Measurements from ENCODE around the gene DOCK2. TPM values are rescaled to one million over a fixed set of nuclear protein-coding genes. Genes with fewer than 3 reads are reported as not detected.

DOCK2 gene
- total and polyA plus RNA-seq, 2 donors: 34.6 to 99.4 TPM

DNA sequence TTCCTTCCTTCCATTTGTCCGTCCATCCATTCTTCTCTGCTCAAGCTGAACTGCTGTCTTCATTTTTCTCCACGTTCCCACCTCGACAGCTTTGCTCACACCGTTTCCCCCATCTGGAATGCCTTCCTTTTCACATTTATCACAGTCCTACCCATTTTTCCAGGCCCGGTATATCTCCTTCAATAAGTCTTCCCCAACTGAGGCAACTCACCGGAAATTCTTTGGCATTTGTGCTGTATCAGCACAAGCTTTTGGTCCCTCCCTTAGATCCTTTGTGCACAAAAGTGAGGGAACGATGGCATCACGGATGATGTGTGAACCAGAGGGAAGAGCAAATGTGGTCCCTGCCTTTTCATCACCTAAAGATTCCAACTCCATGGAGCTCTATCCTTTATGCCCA is 388.8 kb downstream of the DOCK2 start:
- H3K9me3 ChIP-seq (ENCODE audit: control insufficient read depth in 2 of 2, insufficient read depth in 1 of 2, low read length in 1 of 2): no peaks in the 10 kb centered on the region
- DNase-seq (ENCODE audit: low read depth in 6 of 9, low spot score in 9 of 9): no peak
- no peaks in the 10 kb centered on the region for H3K27me3 ChIP-seq (ENCODE audit: control insufficient read depth in 2 of 2, insufficient read depth in 1 of 2, low read length in 1 of 2)
- H3K27ac ChIP-seq (ENCODE audit: low read depth in 1 of 2, low read length in 1 of 2): no peak overlapping the region
- WGBS: 98% methylated on average over 8 of the region's 8 CpGs
- H3K4me1 ChIP-seq (ENCODE audit: control insufficient read depth in 2 of 2, insufficient read depth in 2 of 2, low read length in 2 of 2): peaks cover 0 to 2% of the 10 kb centered on the region in 2 donors
- H3K36me3 ChIP-seq (ENCODE audit: control insufficient read depth in 2 of 2, insufficient read depth in 2 of 2, low read length in 1 of 2): peaks cover 62 to 65% of the 10 kb centered on the region in 2 donors
- H3K4me3 ChIP-seq (ENCODE audit: low read length in 2 of 2): no peak overlapping the region

DNA sequence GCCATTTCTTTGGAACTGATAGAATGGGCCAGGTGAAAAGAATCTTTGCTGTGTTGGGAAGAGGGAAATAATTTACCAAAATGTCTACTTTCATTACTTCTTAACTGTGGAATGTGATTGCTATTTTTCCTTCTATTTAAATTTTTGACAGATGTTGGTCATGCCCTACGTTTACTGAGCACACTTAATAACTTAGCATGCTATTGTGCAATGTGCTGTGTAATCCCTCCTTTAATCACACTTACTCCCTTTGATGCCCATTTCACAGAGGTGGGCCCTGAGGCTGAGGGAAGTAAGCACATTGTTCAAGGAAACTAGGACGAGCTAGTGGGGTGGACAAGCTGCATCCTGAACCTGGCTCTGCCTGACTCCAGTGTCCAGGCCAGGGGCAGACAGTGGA is 391.0 kb downstream of the DOCK2 start:
- WGBS: 96% methylated on average over 2 of the region's 2 CpGs
- H3K4me1 ChIP-seq (ENCODE audit: control insufficient read depth in 2 of 2, insufficient read depth in 2 of 2, low read length in 2 of 2): no peaks in the 10 kb centered on the region
- H3K27me3 ChIP-seq (ENCODE audit: control insufficient read depth in 2 of 2, insufficient read depth in 1 of 2, low read length in 1 of 2): no peaks in the 10 kb centered on the region
- no peak overlapping the region for H3K27ac ChIP-seq (ENCODE audit: low read depth in 1 of 2, low read length in 1 of 2)
- H3K36me3 ChIP-seq (ENCODE audit: control insufficient read depth in 2 of 2, insufficient read depth in 2 of 2, low read length in 1 of 2): peaks cover 50 to 57% of the 10 kb centered on the region in 2 donors
- no peak overlapping the region for H3K4me3 ChIP-seq (ENCODE audit: low read length in 2 of 2)
- no peak for DNase-seq (ENCODE audit: low read depth in 6 of 9, low spot score in 9 of 9)
- no peaks in the 10 kb centered on the region for H3K9me3 ChIP-seq (ENCODE audit: control insufficient read depth in 2 of 2, insufficient read depth in 1 of 2, low read length in 1 of 2)

GRCh38 chr5:170034231-170034630 is 397.2 kb downstream of the DOCK2 start:
- H3K27ac ChIP-seq (ENCODE audit: low read depth in 1 of 2, low read length in 1 of 2): no peak overlapping the region
- peaks cover 33 to 65% of the 10 kb centered on the region in 2 donors for H3K36me3 ChIP-seq (ENCODE audit: control insufficient read depth in 2 of 2, insufficient read depth in 2 of 2, low read length in 1 of 2)
- no peaks in the 10 kb centered on the region for H3K9me3 ChIP-seq (ENCODE audit: control insufficient read depth in 2 of 2, insufficient read depth in 1 of 2, low read length in 1 of 2)
- no peak for DNase-seq (ENCODE audit: low read depth in 6 of 9, low spot score in 9 of 9)
- no peak overlapping the region for H3K4me3 ChIP-seq (ENCODE audit: low read length in 2 of 2)
- 87% methylated on average over 10 of the region's 10 CpGs for WGBS
- no peaks in the 10 kb centered on the region for H3K4me1 ChIP-seq (ENCODE audit: control insufficient read depth in 2 of 2, insufficient read depth in 2 of 2, low read length in 2 of 2)
- H3K27me3 ChIP-seq (ENCODE audit: control insufficient read depth in 2 of 2, insufficient read depth in 1 of 2, low read length in 1 of 2): no peaks in the 10 kb centered on the region

DNA sequence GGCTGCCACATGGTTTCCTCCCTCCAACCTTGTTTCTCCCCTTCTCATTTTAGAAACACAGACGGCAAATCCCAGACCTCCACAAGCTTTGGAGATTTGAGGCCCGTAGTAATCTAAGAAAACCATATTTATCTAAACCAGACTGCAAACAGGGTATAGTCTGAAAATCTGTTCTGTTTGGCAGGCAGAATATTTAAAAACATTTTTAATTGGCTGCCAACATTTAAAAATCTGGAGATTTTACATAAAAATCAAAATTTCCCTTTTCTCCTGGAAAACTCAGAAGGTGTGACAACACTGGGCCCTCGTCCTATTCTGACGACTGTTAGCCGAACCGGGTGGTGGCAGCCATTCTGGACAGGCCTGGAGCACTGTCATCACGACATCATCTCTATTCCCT is 401.2 kb downstream of the DOCK2 start:
- H3K27ac ChIP-seq (ENCODE audit: low read depth in 1 of 2, low read length in 1 of 2): no peak overlapping the region
- H3K4me3 ChIP-seq (ENCODE audit: low read length in 2 of 2): no peak overlapping the region
- no peaks in the 10 kb centered on the region for H3K4me1 ChIP-seq (ENCODE audit: control insufficient read depth in 2 of 2, insufficient read depth in 2 of 2, low read length in 2 of 2)
- 98% methylated on average over 7 of the region's 7 CpGs for WGBS
- DNase-seq (ENCODE audit: low read depth in 6 of 9, low spot score in 9 of 9): no peak
- no peaks in the 10 kb centered on the region for H3K9me3 ChIP-seq (ENCODE audit: control insufficient read depth in 2 of 2, insufficient read depth in 1 of 2, low read length in 1 of 2)
- H3K36me3 ChIP-seq (ENCODE audit: control insufficient read depth in 2 of 2, insufficient read depth in 2 of 2, low read length in 1 of 2): peaks cover 50 to 83% of the 10 kb centered on the region in 2 donors
- no peaks in the 10 kb centered on the region for H3K27me3 ChIP-seq (ENCODE audit: control insufficient read depth in 2 of 2, insufficient read depth in 1 of 2, low read length in 1 of 2)

DNA sequence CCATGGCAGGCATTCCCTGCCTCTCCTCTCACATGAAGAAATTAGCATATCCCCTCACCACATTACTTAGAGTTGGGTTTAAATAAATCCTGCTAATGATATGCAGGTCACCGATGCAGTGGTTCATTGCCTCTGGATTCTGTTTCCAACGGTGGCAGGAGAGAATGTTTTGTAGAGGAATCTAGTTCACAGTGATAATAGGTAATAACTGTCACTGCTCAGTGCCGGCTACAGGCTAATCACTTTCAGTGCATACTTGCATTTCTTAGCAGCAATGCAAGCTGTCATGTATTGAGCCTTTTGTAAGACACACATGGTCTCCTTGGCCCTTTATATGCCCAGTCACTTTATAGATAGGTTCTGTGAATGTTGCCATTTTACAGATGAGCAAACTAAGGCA is 402.8 kb downstream of the DOCK2 start:
- 95% methylated on average over 3 of the region's 3 CpGs for WGBS
- Histone ChIP-seq H3K4me1 (ENCODE audit: control insufficient read depth in 2 of 2, insufficient read depth in 2 of 2, low read length in 2 of 2) (no peaks in the 10 kb centered on the region), H3K36me3 (ENCODE audit: control insufficient read depth in 2 of 2, insufficient read depth in 2 of 2, low read length in 1 of 2) (peaks cover 60 to 86% of the 10 kb centered on the region in 2 donors), H3K9me3 (ENCODE audit: control insufficient read depth in 2 of 2, insufficient read depth in 1 of 2, low read length in 1 of 2) (no peaks in the 10 kb centered on the region), H3K27ac (ENCODE audit: low read depth in 1 of 2, low read length in 1 of 2) (no peak overlapping the region), H3K4me3 (ENCODE audit: low read length in 2 of 2) (no peak overlapping the region), H3K27me3 (ENCODE audit: control insufficient read depth in 2 of 2, insufficient read depth in 1 of 2, low read length in 1 of 2) (no peaks in the 10 kb centered on the region)
- DNase-seq (ENCODE audit: low read depth in 6 of 9, low spot score in 9 of 9): no peak

- peaks cover 92% of the 10 kb centered on the region in 2 donors for H3K36me3 ChIP-seq (ENCODE audit: control insufficient read depth in 2 of 2, insufficient read depth in 2 of 2, low read length in 1 of 2)
- no peaks in the 10 kb centered on the region for H3K27me3 ChIP-seq (ENCODE audit: control insufficient read depth in 2 of 2, insufficient read depth in 1 of 2, low read length in 1 of 2)
- WGBS: 97% methylated on average over 3 of the region's 3 CpGs
- no peaks in the 10 kb centered on the region for H3K4me1 ChIP-seq (ENCODE audit: control insufficient read depth in 2 of 2, insufficient read depth in 2 of 2, low read length in 2 of 2)
- H3K4me3 ChIP-seq (ENCODE audit: low read length in 2 of 2): no peak overlapping the region
- no peaks in the 10 kb centered on the region for H3K9me3 ChIP-seq (ENCODE audit: control insufficient read depth in 2 of 2, insufficient read depth in 1 of 2, low read length in 1 of 2)
- no peak overlapping the region for H3K27ac ChIP-seq (ENCODE audit: low read depth in 1 of 2, low read length in 1 of 2)
- no peak for DNase-seq (ENCODE audit: low read depth in 6 of 9, low spot score in 9 of 9)
Measured at GRCh38 chr5:170046241-170046640, 409.2 kb downstream of the DOCK2 start.

GRCh38 chr5:170049713-170050112 is 412.6 kb downstream of the DOCK2 start:
- Histone ChIP-seq H3K27me3 (ENCODE audit: control insufficient read depth in 2 of 2, insufficient read depth in 1 of 2, low read length in 1 of 2) (no peaks in the 10 kb centered on the region), H3K9me3 (ENCODE audit: control insufficient read depth in 2 of 2, insufficient read depth in 1 of 2, low read length in 1 of 2) (no peaks in the 10 kb centered on the region), H3K4me3 (ENCODE audit: low read length in 2 of 2) (no peak overlapping the region), H3K36me3 (ENCODE audit: control insufficient read depth in 2 of 2, insufficient read depth in 2 of 2, low read length in 1 of 2) (peaks cover 68 to 88% of the 10 kb centered on the region in 2 donors), H3K4me1 (ENCODE audit: control insufficient read depth in 2 of 2, insufficient read depth in 2 of 2, low read length in 2 of 2) (no peaks in the 10 kb centered on the region), H3K27ac (ENCODE audit: low read depth in 1 of 2, low read length in 1 of 2) (no peak overlapping the region)
- no peak for DNase-seq (ENCODE audit: low read depth in 6 of 9, low spot score in 9 of 9)
- WGBS: 80% methylated on average over 3 of the region's 3 CpGs

GRCh38 chr5:170053896-170054295 is 416.8 kb downstream of the DOCK2 start:
- Histone ChIP-seq H3K9me3 (ENCODE audit: control insufficient read depth in 2 of 2, insufficient read depth in 1 of 2, low read length in 1 of 2) (no peaks in the 10 kb centered on the region), H3K4me1 (ENCODE audit: control insufficient read depth in 2 of 2, insufficient read depth in 2 of 2, low read length in 2 of 2) (no peaks in the 10 kb centered on the region), H3K27ac (ENCODE audit: low read depth in 1 of 2, low read length in 1 of 2) (no peak overlapping the region), H3K27me3 (ENCODE audit: control insufficient read depth in 2 of 2, insufficient read depth in 1 of 2, low read length in 1 of 2) (no peaks in the 10 kb centered on the region), H3K36me3 (ENCODE audit: control insufficient read depth in 2 of 2, insufficient read depth in 2 of 2, low read length in 1 of 2) (peaks cover 71 to 93% of the 10 kb centered on the region in 2 donors), H3K4me3 (ENCODE audit: low read length in 2 of 2) (no peak overlapping the region)
- no peak for DNase-seq (ENCODE audit: low read depth in 6 of 9, low spot score in 9 of 9)
- WGBS: 95% methylated on average over 1 of the region's 1 CpG

GRCh38 chr5:170055606-170056005 is 418.5 kb downstream of the DOCK2 start:
- no peaks in the 10 kb centered on the region for H3K4me1 ChIP-seq (ENCODE audit: control insufficient read depth in 2 of 2, insufficient read depth in 2 of 2, low read length in 2 of 2)
- H3K27ac ChIP-seq (ENCODE audit: low read depth in 1 of 2, low read length in 1 of 2): no peak overlapping the region
- H3K27me3 ChIP-seq (ENCODE audit: control insufficient read depth in 2 of 2, insufficient read depth in 1 of 2, low read length in 1 of 2): no peaks in the 10 kb centered on the region
- WGBS: 100% methylated on average over 2 of the region's 2 CpGs
- no peak overlapping the region for H3K4me3 ChIP-seq (ENCODE audit: low read length in 2 of 2)
- no peak for DNase-seq (ENCODE audit: low read depth in 6 of 9, low spot score in 9 of 9)
- H3K9me3 ChIP-seq (ENCODE audit: control insufficient read depth in 2 of 2, insufficient read depth in 1 of 2, low read length in 1 of 2): no peaks in the 10 kb centered on the region
- H3K36me3 ChIP-seq (ENCODE audit: control insufficient read depth in 2 of 2, insufficient read depth in 2 of 2, low read length in 1 of 2): peaks cover 62 to 87% of the 10 kb centered on the region in 2 donors

Data from thymus (tissue), 11 donors.